Stimulated activated CD4-positive, alpha-beta T cell treated with anti-CD3 and anti-CD28 coated beads, TNF-alpha, amount 100 ng/mL, for 48 hours (primary cell): ENCODE results near the gene DLGAP1.

ENCODE experiments used
- DNase-seq, 3 donors: peaks; one replicate each; pipeline ENCODE4 v3.0.0-alpha.2; 2020; ENCODE audit warnings: low read depth in 3 of 3

The DLGAP1 gene

GRCh38 chr18:3452750-3453539, 1002.2 kb downstream of the DLGAP1 start:
- DNase-seq, result no peak

GRCh38 chr18:3451989-3452749, 1002.9 kb downstream of the DLGAP1 start:
- DNase-seq, result peak in 1 of 3 donors; percentile 15

- DNase-seq, result peak; percentile 73 to 87 (median 81)
Measured at GRCh38 chr18:3451183-3451988, 1003.7 kb downstream of the DLGAP1 start.

- DNase-seq, result no peak
Measured at GRCh38 chr18:3450799-3451182, 1004.3 kb downstream of the DLGAP1 start.

- DNase-seq, result peak in 1 of 3 donors; percentile 39
Measured at GRCh38 chr18:3450012-3450798, 1004.9 kb downstream of the DLGAP1 start, which contains the start of gene TGIF1. Gene TGIF1 (plus strand): TSS chr18:3450172. CDS start chr18:3450490, 318 bp downstream.

- peak in 2 of 3 donors; percentile 55 to 69 for DNase-seq
Measured at GRCh38 chr18:3449512-3450011, 1005.5 kb downstream of the DLGAP1 start.

GRCh38 chr18:3448838-3449511, 1006.1 kb downstream of the DLGAP1 start:
- peak in 1 of 3 donors; percentile 68 for DNase-seq

GRCh38 chr18:3447895-3448837, 1006.9 kb downstream of the DLGAP1 start:
- peak in 2 of 3 donors; percentile 80 to 83 for DNase-seq

GRCh38 chr18:3447068-3447894, 1007.8 kb downstream of the DLGAP1 start:
- DNase-seq, result peak in 1 of 3 donors; percentile 16
